OCI-LY3 (cell line): ENCODE data around the gene ZNF28.
A peak's percentile ranks its signal among the peaks of the same experiment; 100 is the strongest.
"Not testable (repeated sequence)": the region's sequence is repeated elsewhere in the genome, so short reads cannot be mapped to it uniquely, and the experiment has no call there.

ENCODE experiments used
- H2AFZ ChIP-seq: fragments of 200-600, 300-600 bp; shearing (Covaris generic); 2 replicates; pipeline ENCODE4 v1.6.0; 2014; ENCODE audit warnings: antibody characterized with exemption, low read depth, low read length
- H3K27ac ChIP-seq: fragments of 200-600, 300-600 bp; sonication (generic); 2 replicates; pipeline ENCODE4 v1.5.1; 2014; ENCODE audit warnings: mild to moderate bottlenecking, low read length, moderate library complexity, mixed read lengths
- H3K27me3 ChIP-seq: fragments of 200-600, 300-600 bp; sonication (generic); 2 replicates; pipeline ENCODE4 v1.6.1; 2014; ENCODE audit warnings: low read depth, low read length, mixed read lengths
- H3K36me3 ChIP-seq: fragments of 200-600, 300-600 bp; sonication (generic); replicated peaks from 2 replicates; pipeline ENCODE3; 2014; ENCODE audit warnings: low read depth, low read length, mixed read lengths
- H3K4me1 ChIP-seq: fragments of 300-600, 200-600 bp; sonication (generic); 2 replicates; pipeline ENCODE4 v1.6.1; 2014; ENCODE audit warnings: low read length, mixed read lengths
- H3K4me2 ChIP-seq: fragments of 200-600, 300-600 bp; sonication (generic); 2 replicates; pipeline ENCODE4 v1.6.1; 2014; ENCODE audit warnings: low read length, mixed read lengths
- H3K4me3 ChIP-seq: fragments of 300-600, 200-600 bp; sonication (generic); 2 replicates; pipeline ENCODE4 v1.5.1; 2014; ENCODE audit warnings: antibody characterized with exemption, mild to moderate bottlenecking, low read length, moderate library complexity
- H3K79me2 ChIP-seq: fragments of 300-600, 200-600 bp; shearing (Covaris generic); 2 replicates; pipeline ENCODE4 v1.6.1; 2014; ENCODE audit warnings: mild to moderate bottlenecking, low read length, mixed read lengths
- H3K9ac ChIP-seq: fragments of 300-600, 200-600 bp; shearing (Covaris generic); 2 replicates; pipeline ENCODE4 v1.6.0; 2014; ENCODE audit warnings: mild to moderate bottlenecking, low read length, moderate library complexity
- H3K9me3 ChIP-seq: fragments of 200-600, 300-600 bp; shearing (Covaris generic); 2 replicates; pipeline ENCODE4 v1.6.1; 2014; ENCODE audit warnings: low read length, mixed read lengths; ENCODE audit not compliant: insufficient read depth
- H4K20me1 ChIP-seq: fragments of 200-600, 300-600 bp; sonication (generic); 2 replicates; pipeline ENCODE4 v1.6.1; 2016; ENCODE audit warnings: low read length, mixed read lengths; ENCODE audit not compliant: insufficient read depth
- CTCF ChIP-seq: fragments of 200-600, 300-600 bp; sonication (generic); IDR thresholded peaks from 2 replicates; pipeline ENCODE4 v1.5.1; 2014; ENCODE audit warnings: antibody characterized with exemption, low read length, low read depth
- EZH2phosphoT487 ChIP-seq: fragments of 200-600 bp; shearing (Covaris generic); IDR thresholded peaks from 2 replicates; pipeline ENCODE4 v1.6.1; 2018; ENCODE audit warnings: antibody characterized with exemption, mixed run types, low read depth

ZNF28 gene

GRCh38 chr19:52829866-52830265, 8.4 kb upstream of the ZNF28 start:
- H3K36me3 ChIP-seq, H2AFZ ChIP-seq, H3K4me1 ChIP-seq, H3K79me2 ChIP-seq, H3K27ac ChIP-seq, H3K4me3 ChIP-seq, H3K9me3 ChIP-seq, H3K4me2 ChIP-seq, H3K27me3 ChIP-seq, H4K20me1 ChIP-seq, H3K9ac ChIP-seq: not testable (repeated sequence)

GRCh38 chr19:52825765-52826164, 4.3 kb upstream of the ZNF28 start:
- Histone ChIP-seq H3K4me3 (no peak overlapping the region), H2AFZ (no peak overlapping the region), H3K36me3 (no peaks in the 10 kb centered on the region), H3K27ac (no peak overlapping the region), H3K4me2 (no peak overlapping the region), H3K4me1 (no peaks in the 10 kb centered on the region), H4K20me1 (no peaks in the 10 kb centered on the region), H3K27me3 (no peaks in the 10 kb centered on the region), H3K79me2 (peaks cover 6% of the 10 kb centered on the region), H3K9me3 (no peaks in the 10 kb centered on the region), H3K9ac (no peak overlapping the region)
- TF ChIP-seq EZH2phosphoT487 (no peak), CTCF (no peak)

GRCh38 chr19:52823676-52824075, 2.2 kb upstream of the ZNF28 start:
- Histone ChIP-seq H3K9ac (no peak overlapping the region), H3K9me3 (no peaks in the 10 kb centered on the region), H3K79me2 (peaks cover 12% of the 10 kb centered on the region), H4K20me1 (no peaks in the 10 kb centered on the region), H3K4me1 (peaks cover 2% of the 10 kb centered on the region; the same call in 1 of the 2 replicates), H3K4me2 (no peak overlapping the region), H2AFZ (no peak overlapping the region), H3K36me3 (no peaks in the 10 kb centered on the region), H3K4me3 (no peak overlapping the region), H3K27ac (no peak overlapping the region), H3K27me3 (no peaks in the 10 kb centered on the region)
- TF ChIP-seq CTCF, result no peak

GRCh38 chr19:52820472-52821203, 795 bp downstream of the ZNF28 start:
- peaks cover 12% of the 10 kb centered on the region for H3K79me2 ChIP-seq
- H4K20me1 ChIP-seq, H3K4me1 ChIP-seq, H3K27me3 ChIP-seq, H3K9me3 ChIP-seq, H2AFZ ChIP-seq, H3K27ac ChIP-seq: not testable (repeated sequence)
- H3K36me3 ChIP-seq, result peaks cover 15% of the 10 kb centered on the region
- peak overlapping the region; percentile 76 for H3K9ac ChIP-seq
- peak overlapping the region; percentile 87 for H3K4me2 ChIP-seq
- H3K4me3 ChIP-seq, result peak overlapping the region; percentile 86

GRCh38 chr19:52809801-52810200, 11.6 kb downstream of the ZNF28 start:
- Histone ChIP-seq H3K79me2 (no peaks in the 10 kb centered on the region), H2AFZ (no peak overlapping the region), H3K36me3 (peaks cover 69% of the 10 kb centered on the region), H3K4me2 (no peak overlapping the region), H3K9ac (no peak overlapping the region), H3K4me1 (no peaks in the 10 kb centered on the region), H3K27ac (no peak overlapping the region), H3K4me3 (no peak overlapping the region), H3K9me3 (0 out of 2 replicates have a peak, but pooled peaks cover 4% of the 10 kb centered on the region), H3K27me3 (no peaks in the 10 kb centered on the region), H4K20me1 (no peaks in the 10 kb centered on the region)
- no peak for TF ChIP-seq EZH2phosphoT487
- no peak for TF ChIP-seq CTCF

- not testable (repeated sequence) for H2AFZ ChIP-seq, H3K27ac ChIP-seq, H3K4me3 ChIP-seq, H3K4me2 ChIP-seq, H3K4me1 ChIP-seq, H3K9ac ChIP-seq, H3K79me2 ChIP-seq, H3K27me3 ChIP-seq, H4K20me1 ChIP-seq
- peaks cover 61% of the 10 kb centered on the region for H3K9me3 ChIP-seq
- peaks cover 80% of the 10 kb centered on the region for H3K36me3 ChIP-seq
These were observed 21.3 kb downstream of the ZNF28 start for GRCh38 chr19:52799950-52800640.
